ENCODE results near the gene HOXA3. TPM values are rescaled to one million over a fixed set of nuclear protein-coding genes. Genes with fewer than 3 reads are reported as not detected.

The HOXA3 gene
- total RNA-seq, 1 donor from 2014 or later = not detected

DNA sequence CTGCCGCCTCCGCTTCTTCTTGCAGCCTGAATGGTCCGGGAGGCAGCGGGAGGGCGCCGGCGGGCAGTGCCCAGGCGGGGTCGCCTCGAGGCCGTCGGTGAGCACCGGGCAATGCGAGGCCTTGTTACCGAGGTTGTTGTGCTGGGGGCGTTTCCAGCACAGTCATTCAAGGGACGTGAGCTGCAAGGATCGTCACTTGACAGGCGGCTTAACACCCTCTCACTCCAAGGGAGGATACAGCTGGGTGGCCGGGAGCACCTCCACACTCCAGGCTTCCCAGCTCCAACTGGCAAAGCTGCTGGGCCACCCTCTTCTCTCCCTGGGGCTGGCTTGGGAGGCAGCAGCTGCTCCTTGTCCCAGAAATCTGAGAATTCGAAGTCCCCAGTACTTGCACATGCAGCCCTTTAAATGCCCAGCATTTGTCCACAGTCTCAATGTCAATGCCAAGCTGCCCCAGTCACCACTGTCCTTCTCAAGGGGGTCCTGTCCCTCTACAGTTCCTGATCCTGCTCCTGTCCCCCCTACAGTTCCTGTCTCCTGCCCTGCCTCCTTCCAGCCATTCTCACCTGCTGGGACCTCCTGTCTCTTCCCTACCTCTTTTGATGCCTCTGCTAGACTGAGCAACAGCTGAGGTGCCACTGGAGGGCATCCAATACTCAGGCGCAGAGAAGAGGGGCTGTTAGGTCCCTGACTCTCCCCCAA is 37.1 kb upstream of the HOXA3 start:
- no peak for DNase-seq

DNA sequence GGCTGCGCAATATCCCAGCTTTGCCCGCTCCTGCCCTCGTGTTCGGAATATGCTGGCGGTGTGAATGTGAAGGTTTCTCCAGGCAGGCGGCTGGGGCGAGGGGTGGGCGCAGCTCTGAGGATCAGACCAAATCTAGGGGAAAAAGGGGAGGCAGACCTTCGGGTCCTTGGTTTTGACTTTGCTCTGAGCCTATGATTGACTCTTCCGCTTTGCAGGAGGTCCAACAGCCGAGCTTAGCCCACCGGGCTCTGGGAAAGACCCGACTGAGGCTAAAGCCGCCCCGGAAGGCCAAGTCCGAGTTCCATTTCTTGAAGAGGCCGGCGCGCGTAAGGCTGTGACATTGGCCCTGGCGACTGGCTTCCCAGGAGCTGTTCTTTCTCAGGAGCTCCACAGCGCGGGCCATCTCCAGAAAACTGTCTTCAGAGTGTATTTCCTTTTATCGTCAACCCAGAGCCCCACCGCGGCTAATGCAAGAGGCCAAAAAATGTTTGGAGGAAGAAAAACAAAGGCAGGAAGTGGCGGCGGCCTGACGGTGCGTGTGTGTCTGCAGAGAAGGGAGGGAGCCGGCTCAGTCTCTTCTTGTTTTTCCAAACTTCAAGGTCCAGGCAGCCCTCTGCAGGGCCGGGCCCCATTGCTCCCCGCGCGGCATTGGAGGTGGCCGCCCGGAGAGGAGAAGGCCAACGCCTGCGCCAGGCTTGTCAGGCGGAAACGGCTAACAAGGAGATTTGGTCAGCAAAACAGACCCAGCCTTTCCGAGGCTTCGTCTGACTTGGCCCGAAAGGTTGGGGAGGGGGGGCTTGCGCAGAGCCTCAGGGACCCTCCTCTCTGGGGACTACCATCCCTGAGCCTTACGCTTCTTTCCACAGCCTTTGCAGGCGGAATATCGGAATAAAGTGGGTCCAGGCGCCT is 36.3 kb upstream of the HOXA3 start:
- no peak for DNase-seq

DNA sequence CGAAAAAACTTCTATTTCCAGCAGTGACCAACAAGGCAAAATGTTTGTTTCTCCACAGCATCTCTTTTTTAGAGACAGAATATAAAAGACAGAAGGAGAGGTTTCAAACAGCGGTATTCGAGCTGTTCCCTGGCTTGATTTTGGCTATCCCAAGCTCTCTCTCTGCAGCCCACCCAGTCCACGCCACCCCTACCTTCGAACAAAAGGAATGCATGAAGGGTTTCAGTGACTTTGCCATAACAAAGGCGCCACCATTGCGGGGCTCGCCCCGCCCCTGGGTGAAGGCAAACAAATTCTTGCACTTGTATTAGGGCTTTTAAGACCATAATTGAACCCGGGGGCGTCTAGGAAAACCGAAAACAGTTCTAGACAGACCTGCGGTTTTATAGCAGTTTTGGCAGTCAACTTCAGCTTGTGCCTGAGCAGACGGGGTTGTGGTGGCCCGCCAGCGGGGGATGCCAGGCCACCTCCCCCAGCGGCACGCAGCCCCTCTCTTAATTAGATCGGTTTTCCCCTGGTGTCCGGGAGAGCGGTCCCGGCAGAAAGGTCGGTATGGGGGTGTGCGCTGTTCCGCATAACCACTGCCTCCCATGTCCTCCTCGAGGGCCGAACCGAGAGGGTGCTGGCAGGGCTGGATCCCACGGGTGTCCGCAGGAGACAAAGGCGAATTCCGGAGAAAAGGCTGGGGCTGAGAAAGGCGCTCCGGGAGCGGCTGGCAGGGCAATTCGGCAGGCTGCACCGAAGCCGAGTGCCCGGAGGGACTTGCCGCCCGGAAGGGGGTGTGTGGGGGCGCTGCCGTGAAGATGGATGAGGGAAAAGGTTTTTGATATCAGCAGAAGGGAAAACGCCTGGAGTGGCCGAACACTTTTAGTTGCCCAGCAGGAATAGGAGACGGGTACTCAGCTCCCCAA is 35.3 kb upstream of the HOXA3 start:
- no peak for DNase-seq

DNA sequence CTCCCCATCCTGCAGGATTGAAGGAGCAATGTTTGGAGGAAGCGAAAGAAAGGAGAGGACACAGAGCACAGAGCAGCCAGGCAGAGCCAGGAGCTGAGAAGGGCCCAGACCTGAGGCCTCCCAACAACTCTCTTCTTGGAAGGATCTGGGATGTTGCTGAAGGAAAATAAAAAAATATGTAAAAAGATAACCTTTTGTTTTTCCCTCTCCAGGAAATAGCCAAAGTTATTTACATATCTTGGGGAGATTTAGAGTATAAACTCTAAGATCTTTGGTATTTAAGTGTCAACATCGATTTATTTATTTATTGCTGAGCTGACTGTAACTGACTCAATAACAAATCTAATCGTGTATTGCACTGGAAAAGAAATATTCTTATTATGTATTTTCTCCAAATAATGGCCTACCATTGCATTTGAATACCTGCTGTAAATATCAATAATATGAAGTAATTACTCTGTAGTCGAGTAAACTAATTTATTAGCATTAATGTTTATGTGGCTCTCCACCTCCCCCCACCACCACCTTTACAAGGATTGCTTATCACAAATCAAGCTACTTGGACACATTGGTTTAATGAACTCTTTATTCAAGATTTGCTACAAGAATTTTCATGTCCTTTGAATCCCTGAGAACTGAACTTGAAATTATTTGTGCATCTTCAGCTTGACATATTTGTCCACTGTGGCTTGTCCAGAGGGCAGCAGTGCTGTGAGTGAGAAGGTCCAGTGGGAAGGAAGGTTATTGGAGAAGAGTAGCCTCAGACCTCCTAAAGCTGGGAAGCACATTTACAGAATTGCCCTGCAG is 34.5 kb upstream of the HOXA3 start:
- DNase-seq = no peak

DNA sequence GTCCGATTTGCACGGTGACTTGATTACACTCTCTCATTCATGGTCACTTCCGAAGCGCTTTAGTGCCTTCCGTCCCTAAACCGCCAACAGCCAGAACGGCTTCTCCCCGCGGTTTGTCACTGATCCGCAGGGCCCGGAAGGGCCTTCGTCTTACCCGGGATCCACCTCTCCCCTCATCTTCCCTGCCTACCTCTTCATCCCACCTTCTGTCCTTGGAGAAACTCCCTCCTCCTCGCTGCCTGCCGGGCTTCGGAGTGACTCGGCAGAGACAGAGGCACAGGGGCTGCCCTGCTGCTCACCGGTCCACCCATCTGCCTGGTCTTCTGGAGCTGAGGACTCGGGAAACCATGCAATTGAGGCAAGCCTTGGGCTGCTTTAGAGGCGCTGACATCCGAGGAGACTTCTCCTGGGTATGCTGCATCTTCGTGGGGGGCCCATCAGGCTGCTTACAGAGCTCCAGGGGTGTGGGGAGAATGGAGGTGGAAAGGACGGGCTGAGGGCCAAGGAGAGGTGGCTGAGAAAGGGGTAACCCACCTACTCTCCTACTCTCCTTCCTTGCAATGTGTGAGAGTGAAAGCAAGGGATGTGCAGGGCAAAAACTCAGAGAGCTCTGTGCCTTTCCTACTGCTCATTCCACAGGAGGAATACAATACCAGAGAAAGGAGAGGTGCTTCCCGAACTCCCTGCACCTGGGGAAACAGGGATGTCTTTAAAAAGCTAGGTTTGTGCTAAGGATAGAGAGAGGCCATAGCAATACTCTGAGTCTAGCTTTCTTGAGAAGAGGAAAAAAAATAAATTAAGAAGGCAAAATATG is 33.7 kb upstream of the HOXA3 start:
- DNase-seq = no peak

DNA sequence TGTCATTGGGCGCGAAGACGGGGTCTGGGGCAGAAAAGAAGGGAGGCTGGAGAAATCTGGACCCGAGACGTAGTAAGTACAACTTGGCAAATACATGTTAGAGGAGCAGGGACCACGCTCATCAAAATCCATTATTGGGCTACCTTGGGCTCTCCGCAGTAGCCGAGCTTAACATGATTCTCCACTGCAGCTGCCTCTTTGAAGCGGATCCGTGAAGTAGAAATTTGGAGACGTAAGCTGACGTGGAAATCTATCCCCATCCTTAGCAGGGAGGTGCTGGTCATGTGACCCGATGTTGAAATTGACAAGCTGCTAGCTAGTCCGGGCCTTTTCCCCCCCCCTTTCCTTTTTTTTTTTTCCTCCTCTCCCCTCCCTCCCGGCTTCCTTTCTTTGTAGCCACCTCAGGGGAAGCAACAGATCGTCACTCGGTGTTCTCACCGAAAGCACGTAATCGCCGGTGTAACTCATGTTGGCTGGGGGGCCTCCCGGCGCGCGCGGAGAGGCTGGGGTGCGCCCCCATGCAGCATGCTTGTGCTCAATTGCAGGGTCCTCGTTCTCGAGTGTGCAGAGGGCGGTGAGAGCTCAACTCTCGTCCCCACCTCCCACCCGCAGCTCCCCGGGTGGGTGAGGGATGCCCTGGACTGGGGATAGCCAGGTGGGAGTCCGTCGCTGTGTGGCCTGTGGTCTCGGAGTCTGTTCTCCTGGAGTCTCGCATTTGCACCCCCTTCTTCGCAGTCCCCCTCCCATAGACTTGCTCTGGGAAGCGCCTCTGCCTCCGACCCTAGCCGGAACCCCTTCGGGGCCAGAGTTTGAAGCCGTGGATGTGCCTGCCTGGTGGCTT is 32.9 kb upstream of the HOXA3 start, which contains the start of gene HOXA11:
TSS of gene HOXA11 (minus strand) at position 220 of the 841 bp plus-strand sequence. CDS start at position 132, 88 bp downstream.
- no peak for DNase-seq

DNA sequence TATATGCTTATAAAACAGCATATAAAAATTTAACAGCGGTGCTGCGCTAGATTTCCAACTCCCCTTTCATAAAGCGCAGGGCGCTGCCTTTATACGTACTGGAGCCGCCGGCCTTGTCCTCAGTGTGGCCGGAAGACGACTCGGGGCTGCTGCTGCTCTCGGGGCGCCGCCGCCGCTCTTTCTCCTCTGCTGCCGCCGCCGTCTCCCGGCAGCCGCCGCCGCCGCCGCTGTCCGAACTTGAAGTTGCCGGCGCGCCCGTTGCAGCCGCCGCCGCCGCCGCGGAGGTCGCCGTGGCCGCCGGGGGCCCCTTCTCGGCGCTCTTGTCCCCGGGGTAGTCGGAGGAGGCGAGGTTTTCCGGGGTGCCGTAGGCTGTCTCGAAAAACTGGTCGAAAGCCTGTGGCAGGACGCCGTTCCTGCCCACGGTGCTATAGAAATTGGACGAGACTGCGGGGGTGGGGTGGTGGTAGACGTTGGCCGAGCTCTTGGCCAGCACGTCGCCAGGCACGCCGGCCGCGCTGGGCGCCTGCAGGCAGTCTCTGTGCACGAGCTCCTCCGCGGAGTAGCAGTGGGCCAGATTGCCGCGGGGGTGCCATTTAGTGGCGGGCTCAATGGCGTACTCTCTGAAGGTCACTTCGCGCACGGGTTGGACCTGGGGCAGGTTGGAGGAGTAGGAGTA is 32.1 kb upstream of the HOXA3 start:
- DNase-seq = no peak

DNA sequence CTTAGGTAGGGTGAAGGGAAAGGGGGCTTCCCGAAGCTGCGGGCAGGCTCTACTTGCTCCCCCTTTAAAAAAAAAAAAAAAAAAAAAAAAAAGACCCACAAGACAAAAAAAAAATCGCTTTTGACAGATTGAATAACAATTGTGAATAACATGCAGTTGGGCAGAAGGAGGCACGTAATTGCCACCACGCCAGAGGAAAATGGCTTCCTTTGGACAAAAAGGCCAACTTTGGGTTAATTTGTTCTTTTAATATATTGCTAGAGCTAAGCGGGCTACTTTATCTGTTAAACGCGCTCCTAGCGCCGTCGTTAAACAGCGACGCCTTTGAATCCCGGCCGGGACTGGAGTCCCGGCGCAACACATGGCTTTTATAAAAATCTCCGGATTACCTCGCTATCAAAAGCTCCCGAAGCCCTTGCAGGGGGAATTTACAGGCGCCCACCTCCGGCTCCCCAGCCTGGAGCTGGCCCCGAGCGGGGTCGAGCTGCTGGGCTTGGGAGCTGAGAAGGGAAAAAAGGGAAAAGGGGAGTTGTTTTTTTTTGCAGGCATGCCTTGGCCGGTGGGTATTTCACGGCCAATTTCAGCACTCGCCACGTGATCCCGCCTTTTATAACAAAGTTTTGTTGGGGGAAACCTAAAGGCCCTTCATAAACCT is 31.4 kb upstream of the HOXA3 start:
- DNase-seq = no peak

DNA sequence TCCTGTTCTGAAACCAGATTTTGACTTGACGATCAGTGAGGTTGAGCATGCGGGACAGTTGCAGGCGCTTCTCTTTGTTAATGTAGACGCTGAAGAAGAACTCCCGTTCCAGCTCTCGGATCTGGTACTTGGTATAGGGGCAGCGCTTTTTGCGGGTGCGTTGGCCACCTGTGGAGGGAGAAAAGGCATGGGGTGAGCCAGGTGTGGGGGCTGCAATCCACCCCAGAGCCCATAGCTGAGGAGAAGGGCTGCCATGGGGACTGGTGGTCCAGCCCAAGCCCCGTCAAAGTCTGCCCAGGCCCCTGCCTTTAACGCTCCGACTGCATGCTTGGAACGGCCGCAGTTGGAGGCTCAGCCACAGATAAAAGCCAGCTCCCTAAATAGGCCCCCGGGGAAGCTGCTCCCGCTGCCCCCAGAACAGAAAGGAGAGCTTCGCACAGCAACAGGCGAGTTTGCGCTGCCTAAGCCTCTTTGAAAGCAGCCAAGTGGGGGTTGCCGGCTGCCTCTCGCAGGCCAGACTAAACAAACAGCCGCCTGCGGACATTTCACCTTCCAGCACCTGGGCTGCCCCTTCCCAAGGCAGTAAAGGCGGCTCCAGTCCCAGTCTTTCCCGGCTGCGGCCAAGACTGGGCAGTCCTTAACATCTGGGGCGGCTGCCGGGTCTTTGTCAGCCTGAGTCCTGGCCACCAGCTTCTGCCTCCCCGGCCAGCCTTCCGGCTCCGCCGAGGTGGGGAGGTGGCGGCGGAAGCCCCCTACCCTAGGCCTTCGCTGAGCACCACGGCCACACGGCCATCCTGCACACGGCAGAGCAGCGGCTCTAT is 30.7 kb upstream of the HOXA3 start:
- no peak for DNase-seq

DNA sequence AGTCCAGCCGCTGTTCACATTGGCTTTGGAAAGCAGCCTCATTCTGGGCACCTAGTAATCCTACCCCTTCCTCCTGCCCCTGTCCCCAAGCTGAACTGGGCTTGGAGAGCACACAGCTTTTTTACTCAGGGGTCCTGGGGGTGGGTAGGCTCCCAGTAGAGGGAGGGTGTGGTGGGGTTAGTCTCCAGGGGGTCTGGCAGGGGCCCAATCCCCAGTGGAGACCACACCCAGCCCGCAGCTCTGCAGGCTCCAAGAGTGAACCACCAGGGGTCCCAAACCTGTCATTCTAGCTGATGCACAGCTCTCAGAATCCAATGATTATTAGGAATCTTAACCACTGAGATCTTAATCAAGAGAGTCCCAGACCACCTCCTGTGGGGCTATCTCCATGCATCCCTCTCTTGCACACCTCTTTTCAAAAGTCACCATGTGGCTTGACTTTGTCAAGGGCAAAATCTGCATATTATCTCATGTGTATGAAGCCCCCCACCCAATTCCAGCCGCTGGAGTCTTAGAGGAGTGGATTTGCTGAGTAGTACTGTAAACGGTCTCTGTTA is 30.0 kb upstream of the HOXA3 start:
- DNase-seq = no peak

DNA sequence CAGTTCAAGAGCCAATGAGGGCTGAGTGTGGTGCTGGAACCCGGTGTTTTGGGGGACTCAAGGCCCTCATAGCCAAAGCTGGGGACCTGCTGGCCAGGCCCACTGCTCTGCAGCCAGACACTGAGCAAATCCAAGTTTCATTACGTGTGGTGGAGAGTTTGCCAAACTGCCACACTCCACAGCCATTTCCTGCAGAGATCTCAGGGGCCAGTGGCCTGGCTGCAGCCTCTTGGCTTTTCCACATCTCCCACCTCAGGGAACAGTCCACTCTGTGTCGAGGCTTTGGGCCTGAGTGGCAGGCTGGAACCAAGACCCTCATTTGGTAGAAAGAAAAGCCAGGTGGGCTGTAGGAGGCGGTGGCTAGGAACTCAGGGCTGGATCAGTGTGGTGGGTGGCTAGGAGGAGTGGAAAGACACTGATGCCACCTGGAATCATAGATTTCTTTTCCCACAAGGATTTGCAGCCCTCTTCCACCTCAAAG is 29.5 kb upstream of the HOXA3 start:
- DNase-seq = no peak

DNA sequence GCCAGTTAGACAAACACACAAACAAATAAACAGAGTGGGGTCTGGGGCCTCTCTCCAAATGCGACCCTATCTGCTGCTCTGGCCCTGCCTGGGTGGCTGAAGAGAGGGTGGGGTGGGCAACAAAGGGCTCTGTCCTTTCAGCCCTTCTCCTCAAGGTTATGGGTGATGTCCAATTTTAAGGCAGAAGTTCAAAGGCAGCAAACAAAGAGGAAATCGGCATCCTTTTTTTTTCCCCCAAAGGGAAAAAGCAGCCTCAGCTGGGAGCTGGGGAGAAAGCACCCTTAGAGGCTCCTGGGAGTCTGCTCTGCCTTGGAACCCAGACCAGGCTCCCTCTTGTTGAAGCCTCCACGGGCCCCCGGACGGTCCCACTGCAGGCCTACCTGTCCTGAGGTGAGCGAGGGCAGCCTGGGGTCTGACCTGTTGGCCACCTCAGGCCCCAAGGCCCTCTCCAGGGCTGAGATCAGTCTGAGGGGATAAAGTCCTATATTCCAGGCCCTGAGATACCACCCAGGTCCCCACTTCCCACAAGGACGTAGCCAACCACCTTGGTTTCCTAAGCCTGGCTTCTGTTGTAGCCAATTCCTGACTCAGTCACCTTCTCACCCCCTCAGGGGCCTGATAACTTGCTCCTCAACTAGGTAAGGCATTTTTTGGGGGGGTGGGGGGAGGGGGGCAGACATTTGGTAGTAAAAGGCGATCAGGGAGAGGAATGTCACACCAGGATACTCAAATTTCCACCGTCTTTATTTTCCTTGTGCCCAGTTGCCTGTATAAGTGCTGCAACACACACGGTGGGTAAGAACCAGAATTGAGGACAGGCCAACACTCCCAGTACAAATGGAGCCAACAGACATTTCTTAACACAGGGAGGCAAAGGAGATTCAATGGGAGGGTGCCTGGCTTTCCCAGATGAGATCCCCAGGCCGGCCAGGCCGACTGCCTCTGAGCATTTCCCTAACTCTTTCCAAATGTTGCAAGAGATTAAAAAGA is 28.3 kb upstream of the HOXA3 start:
- no peak for DNase-seq

DNA sequence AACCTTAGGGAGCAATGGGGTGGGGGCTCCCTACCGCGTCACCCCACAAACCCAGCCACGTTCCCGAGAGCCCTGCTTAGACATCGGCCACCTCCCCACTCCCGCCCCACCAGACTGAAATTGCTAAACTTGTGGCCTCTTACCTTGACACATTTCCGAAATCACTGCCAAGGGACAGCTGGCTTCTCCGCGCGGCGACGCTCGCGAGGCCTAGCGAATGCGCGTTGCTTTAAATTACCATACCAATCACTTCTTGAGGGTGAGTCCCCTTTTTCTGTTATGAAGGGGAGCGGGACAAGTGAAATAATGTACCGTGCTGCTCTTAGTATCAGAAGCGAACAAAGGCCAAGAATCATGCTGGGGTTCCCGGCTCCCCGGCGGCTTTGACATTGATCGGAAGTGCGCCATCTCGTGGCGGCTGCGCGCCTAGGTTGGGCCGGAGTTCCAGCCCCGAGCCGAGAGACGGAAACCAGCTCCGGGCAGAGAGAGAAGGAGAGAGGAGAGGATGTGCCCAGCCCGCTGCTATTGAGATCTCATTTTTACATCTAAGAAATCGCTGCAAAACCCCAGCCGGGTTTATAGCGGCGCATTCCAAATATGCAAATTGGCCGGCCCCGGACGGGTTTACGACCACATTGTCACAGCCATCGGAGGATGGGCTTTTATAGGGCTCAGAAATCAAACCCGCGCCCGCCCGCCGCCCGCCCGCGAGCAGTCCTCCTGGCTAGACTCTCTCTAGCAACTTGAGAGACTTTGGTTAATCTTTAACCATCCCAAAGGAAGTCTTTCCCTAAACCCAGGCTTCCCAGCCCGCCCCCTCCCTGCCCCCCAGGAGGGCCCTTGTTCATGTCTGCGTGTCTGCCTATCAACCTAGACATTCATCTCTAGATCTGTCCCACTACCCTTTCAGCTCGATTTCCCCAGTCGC is 27.4 kb upstream of the HOXA3 start:
- DNase-seq = no peak

DNA sequence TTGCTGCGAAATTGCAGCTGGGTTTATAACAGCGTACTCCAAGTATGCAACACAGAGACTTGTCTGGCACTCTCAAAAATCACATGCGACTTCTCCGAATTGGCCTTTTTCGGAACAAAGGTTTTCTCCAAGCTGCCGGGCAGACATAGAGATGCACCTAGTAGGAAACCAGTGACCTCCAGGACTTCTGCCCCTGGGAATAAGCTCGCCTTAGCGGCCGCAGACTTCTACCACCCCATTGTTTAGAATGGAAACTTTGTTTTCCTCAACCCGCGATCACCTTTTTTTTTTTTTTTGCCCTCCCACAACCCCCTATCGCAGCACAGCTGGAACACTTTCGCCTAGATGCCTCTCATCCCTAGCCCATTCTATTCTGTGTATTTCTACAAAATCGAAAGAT is 26.6 kb upstream of the HOXA3 start:
- DNase-seq = no peak

DNA sequence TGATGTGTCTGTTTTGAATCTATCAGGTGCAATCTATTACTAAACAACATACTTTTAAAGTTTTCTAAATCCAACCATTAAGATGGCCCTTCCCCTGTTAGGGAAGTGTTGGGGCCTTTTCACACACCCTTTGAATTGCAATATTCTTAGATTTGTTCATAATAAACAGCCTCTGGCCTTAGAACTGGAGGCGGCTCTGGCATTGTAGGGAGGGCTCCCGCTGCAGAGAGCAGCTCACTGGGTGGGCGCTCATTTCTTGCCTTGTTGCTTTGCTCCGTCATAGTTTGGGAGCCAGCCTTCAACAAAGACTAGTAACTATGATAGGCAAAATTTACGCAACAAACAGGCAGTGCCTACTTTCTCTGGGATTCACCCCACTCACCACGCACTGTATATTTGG is 26.0 kb upstream of the HOXA3 start:
- no peak for DNase-seq
